Body of pancreas (tissue), 4 donors: ENCODE data around the gene NEIL3. TPM values are rescaled to one million over a fixed set of nuclear protein-coding genes. Genes with fewer than 3 reads are reported as not detected.

Source experiments
- ATAC-seq: fragments of 150-250 bp; one replicate; pipeline ENCODE4 v1.9.1; 2016
- DNase-seq, 4 donors: peaks; one replicate each; pipeline ENCODE4 v3.0.0-alpha.2; 2019
- H3K27ac ChIP-seq, 4 donors: fragments of 200-600 bp; sonication (generic); 1 replicate in 3 of 4; 2 replicates in 1 of 4; pipeline versions ENCODE4 v1.5.1 to v1.6.1; 2016 to 2019; ENCODE audit warnings: mild to moderate bottlenecking in 1 of 4, mixed read lengths in 1 of 4, moderate library complexity in 1 of 4
- H3K27me3 ChIP-seq, 2 donors: fragments of 200-600 bp; sonication (generic); one replicate each; pipeline ENCODE4 v1.6.0; 2016; ENCODE audit warnings: mild to moderate bottlenecking in 1 of 2
- H3K36me3 ChIP-seq, 2 donors: fragments of 200-600 bp; sonication (generic); replicated peaks in 1 of 2; 2 replicates each; pipeline ENCODE4 v1.5.1; 2016; ENCODE audit warnings: low read depth in 2 of 2; ENCODE audit not compliant: insufficient read depth in 1 of 2
- H3K4me1 ChIP-seq: fragments of 200-600 bp; sonication (generic); one replicate; pipeline ENCODE4 v1.6.0; 2016
- H3K4me3 ChIP-seq, 2 donors: fragments of 200-600 bp; sonication (generic); 1 replicate in 1 of 2; 2 replicates in 1 of 2; pipeline ENCODE4 v1.5.1; 2016 to 2019
- H3K9me3 ChIP-seq, 3 donors: fragments of 200-600 bp; sonication (generic); 1 replicate in 2 of 3; 2 replicates in 1 of 3; pipeline ENCODE4 v1.5.1; 2016
- POLR2A ChIP-seq, 3 donors: fragments of 450-650 bp; IDR thresholded peaks; one replicate each; pipeline ENCODE4 v1.6.1; 2016; ENCODE audit warnings: antibody characterized with exemption in 3 of 3, mild to moderate bottlenecking in 2 of 3
- WGBS, 2 donors: methylation state at CpG; one replicate each; pipeline ENCODE4 v1.1.5; 2017; 5-methylcytosine and 5-hydroxymethylcytosine counted together
- intact Hi-C: fragments of 100-400 bp; cut with DNase I; formaldehyde crosslinking; loops from one replicate; pipeline ENCODE4 v1.15.1; 2023
- total RNA-seq, 2 donors: library from RNA; depleted of rRNA; stranded (reverse); fragments of >200 nt; gene quantifications; one replicate each; pipeline ENCODE4 v1.1.0, GENCODE V29; 2016
- TF ChIP-seq, protein P1 (sequence below), 7 experiments: fragments of 450-650 bp in 4 of 7; fragments of 200-600 bp in 3 of 7; sonication (generic) in 3 of 7; IDR thresholded peaks; one replicate each; pipeline ENCODE4 v1.5.1; 2016 to 2019; ENCODE audit warnings: antibody characterized with exemption in 7 of 7

Gene NEIL3
- total RNA-seq, 2 donors from 2014 or later = not detected

DNA sequence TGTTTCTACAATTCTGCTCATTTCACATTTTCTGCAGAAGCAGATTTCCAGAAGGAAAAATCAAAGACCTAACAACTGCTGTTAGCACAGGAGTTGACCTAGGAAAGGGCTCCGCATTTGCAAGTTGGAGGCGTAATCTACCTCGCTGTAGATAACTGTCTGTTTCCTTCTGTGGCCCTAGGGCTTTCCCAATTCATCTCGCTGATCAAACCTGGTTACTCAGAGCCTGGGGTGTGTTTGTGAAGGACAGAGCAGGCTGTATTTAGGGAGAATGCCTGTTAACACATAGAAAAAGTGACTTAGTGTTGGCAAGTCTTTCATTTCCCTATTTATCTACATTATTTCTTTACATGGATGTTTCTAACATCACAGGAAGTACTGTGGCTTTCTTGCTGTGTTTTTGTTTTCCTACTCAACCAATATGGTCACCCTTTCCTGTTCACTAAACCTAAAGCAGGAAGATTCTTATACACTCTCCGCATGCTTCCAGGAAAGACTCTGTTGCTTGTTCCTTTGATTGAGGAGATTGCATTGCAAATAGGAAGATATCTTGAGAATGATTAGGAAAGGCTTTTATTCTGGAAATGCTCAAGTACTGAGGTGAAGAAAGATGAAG lies 92.1 kb downstream of the NEIL3 start:
- DNase-seq (no peak), ATAC-seq (no peak)
- no peaks in the 10 kb centered on the region for H3K4me1 ChIP-seq
- no peak overlapping the region for H3K27ac ChIP-seq
- no peak overlapping the region for H3K4me3 ChIP-seq
- no peak for TF ChIP-seq POLR2A (IDR thresholded peaks at IDR 0.05)
- TF ChIP-seq, protein P1, sequence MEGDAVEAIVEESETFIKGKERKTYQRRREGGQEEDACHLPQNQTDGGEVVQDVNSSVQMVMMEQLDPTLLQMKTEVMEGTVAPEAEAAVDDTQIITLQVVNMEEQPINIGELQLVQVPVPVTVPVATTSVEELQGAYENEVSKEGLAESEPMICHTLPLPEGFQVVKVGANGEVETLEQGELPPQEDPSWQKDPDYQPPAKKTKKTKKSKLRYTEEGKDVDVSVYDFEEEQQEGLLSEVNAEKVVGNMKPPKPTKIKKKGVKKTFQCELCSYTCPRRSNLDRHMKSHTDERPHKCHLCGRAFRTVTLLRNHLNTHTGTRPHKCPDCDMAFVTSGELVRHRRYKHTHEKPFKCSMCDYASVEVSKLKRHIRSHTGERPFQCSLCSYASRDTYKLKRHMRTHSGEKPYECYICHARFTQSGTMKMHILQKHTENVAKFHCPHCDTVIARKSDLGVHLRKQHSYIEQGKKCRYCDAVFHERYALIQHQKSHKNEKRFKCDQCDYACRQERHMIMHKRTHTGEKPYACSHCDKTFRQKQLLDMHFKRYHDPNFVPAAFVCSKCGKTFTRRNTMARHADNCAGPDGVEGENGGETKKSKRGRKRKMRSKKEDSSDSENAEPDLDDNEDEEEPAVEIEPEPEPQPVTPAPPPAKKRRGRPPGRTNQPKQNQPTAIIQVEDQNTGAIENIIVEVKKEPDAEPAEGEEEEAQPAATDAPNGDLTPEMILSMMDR (IDR thresholded peaks at IDR 0.05) = no peak
- no peaks in the 10 kb centered on the region for H3K36me3 ChIP-seq
- no peaks in the 10 kb centered on the region for H3K9me3 ChIP-seq
- intact Hi-C loops = no loop called here
- no peaks in the 10 kb centered on the region for H3K27me3 ChIP-seq
- WGBS, 2 donors = 82 to 91% methylated on average over 5 of the region's 5 CpGs

- Histone ChIP-seq H3K4me3 (no peak overlapping the region), H3K9me3 (no peaks in the 10 kb centered on the region), H3K27me3 (no peaks in the 10 kb centered on the region), H3K27ac (peak overlapping the region in 2 of 4 donors; percentile 13 to 21), H3K36me3 (no peaks in the 10 kb centered on the region), H3K4me1 (no peaks in the 10 kb centered on the region)
- intact Hi-C loops = no loop called here
- ATAC-seq (peak; percentile 63), DNase-seq (peak in 3 of 4 donors; percentile 7 to 40 (median 17))
- TF ChIP-seq POLR2A (IDR thresholded peaks at IDR 0.05) = no peak
- TF ChIP-seq, protein P1 (IDR thresholded peaks at IDR 0.05) = no peak
- 17 to 18% methylated on average over 6 of the region's 6 CpGs for WGBS, 2 donors
These were observed 94.1 kb downstream of the NEIL3 start for GRCh38 chr4:177403746-177404145.

DNA sequence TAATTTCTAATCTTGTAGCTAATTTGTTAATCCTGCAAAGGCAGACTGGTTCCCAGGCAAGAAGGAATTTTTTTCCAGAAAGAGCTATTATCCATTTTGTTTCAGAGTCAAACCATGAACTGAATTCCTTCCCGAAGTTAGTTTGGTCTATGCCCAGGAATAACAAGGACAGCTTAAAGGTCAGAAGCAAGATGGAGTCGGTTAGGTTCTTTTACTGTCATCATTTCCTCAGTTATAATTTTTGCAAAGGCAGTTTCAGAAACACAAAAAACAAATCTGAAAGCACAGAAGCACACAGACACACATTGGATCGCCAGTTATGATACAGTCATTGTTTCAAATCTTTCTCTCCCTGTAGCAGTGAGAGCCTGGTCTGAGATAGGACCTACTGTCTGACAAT lies 94.7 kb downstream of the NEIL3 start:
- TF ChIP-seq, protein P1 (IDR thresholded peaks at IDR 0.05) = no peak
- no peak for TF ChIP-seq POLR2A (IDR thresholded peaks at IDR 0.05)
- WGBS, 2 donors = 66% methylated on average over 3 of the region's 3 CpGs

DNA sequence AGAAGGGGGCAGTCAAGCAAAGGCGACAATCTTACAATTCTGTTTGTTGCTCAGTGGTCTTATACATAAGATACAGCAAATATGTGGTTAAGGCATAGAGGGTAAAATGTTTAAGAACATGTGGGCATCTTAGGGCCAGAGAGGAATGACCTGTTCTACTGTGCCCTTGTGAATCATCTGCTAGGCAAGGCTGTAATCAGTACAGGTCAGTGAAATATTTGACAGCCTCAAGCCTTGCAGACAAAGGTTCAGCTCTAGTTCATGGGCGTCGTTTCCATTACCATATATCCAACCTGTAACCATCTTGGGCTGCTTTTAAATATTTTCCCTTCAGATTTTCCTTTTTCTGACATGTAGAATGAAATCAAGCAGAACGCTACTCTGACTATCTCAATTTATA lies 95.3 kb downstream of the NEIL3 start:
- Histone ChIP-seq H3K4me1 (no peaks in the 10 kb centered on the region), H3K27ac (no peak overlapping the region), H3K4me3 (no peak overlapping the region), H3K36me3 (no peaks in the 10 kb centered on the region), H3K27me3 (no peaks in the 10 kb centered on the region), H3K9me3 (no peaks in the 10 kb centered on the region)
- WGBS, 2 donors = 51 to 66% methylated on average over 4 of the region's 4 CpGs
- no peak for ATAC-seq
- no peak for DNase-seq
- no peak for TF ChIP-seq POLR2A (IDR thresholded peaks at IDR 0.05)
- TF ChIP-seq, protein P1 (IDR thresholded peaks at IDR 0.05) = no peak
- intact Hi-C loops = no loop called here

More for the DNA sequence above, 94.7 kb downstream of the NEIL3 start:
- intact Hi-C loops = no loop called here
- ATAC-seq (no peak), DNase-seq (no peak)
- H3K4me1 ChIP-seq = no peaks in the 10 kb centered on the region
- H3K27ac ChIP-seq = peak overlapping the region in 1 of 4 donors; percentile 21
- no peak overlapping the region for H3K4me3 ChIP-seq
- no peaks in the 10 kb centered on the region for H3K9me3 ChIP-seq
- H3K36me3 ChIP-seq = no peaks in the 10 kb centered on the region
- H3K27me3 ChIP-seq = no peaks in the 10 kb centered on the region

DNA sequence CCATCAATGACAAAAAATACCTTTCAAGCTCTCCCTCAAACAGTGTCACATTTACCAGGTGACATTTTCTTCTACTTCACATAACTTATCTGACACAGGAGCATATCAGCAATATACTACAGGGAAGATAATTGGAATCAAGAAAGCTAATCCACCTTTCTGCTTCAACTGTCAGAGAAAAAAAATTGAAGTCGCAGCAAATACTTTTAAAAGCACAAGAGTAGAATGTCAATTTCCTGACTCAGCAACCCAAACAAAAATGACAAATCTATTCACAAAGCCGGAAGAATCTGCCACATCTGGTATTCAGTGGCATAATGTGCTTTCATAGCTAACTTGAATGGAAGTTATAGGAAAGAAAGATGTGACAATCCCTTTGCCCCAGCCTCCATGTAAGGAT lies 95.8 kb downstream of the NEIL3 start:
- intact Hi-C loops = no loop called here
- H3K27ac ChIP-seq = no peak overlapping the region
- 21 to 49% methylated on average over 2 of the region's 2 CpGs for WGBS, 2 donors
- no peaks in the 10 kb centered on the region for H3K4me1 ChIP-seq
- DNase-seq = no peak
- no peak for TF ChIP-seq POLR2A (IDR thresholded peaks at IDR 0.05)
- TF ChIP-seq, protein P1 (IDR thresholded peaks at IDR 0.05) = no peak
- no peak overlapping the region for H3K4me3 ChIP-seq
- H3K36me3 ChIP-seq = no peaks in the 10 kb centered on the region
- ATAC-seq = no peak
- H3K9me3 ChIP-seq = no peaks in the 10 kb centered on the region
- no peaks in the 10 kb centered on the region for H3K27me3 ChIP-seq
